Measurements from ENCODE around the gene PRR33. TPM values are rescaled to one million over a fixed set of nuclear protein-coding genes. Genes with fewer than 3 reads are reported as not detected.
A peak's percentile ranks its signal among the peaks of the same experiment; 100 is the strongest.

The PRR33 gene
- total RNA-seq, 1 experiment from 2014 or later = not detected

DNA sequence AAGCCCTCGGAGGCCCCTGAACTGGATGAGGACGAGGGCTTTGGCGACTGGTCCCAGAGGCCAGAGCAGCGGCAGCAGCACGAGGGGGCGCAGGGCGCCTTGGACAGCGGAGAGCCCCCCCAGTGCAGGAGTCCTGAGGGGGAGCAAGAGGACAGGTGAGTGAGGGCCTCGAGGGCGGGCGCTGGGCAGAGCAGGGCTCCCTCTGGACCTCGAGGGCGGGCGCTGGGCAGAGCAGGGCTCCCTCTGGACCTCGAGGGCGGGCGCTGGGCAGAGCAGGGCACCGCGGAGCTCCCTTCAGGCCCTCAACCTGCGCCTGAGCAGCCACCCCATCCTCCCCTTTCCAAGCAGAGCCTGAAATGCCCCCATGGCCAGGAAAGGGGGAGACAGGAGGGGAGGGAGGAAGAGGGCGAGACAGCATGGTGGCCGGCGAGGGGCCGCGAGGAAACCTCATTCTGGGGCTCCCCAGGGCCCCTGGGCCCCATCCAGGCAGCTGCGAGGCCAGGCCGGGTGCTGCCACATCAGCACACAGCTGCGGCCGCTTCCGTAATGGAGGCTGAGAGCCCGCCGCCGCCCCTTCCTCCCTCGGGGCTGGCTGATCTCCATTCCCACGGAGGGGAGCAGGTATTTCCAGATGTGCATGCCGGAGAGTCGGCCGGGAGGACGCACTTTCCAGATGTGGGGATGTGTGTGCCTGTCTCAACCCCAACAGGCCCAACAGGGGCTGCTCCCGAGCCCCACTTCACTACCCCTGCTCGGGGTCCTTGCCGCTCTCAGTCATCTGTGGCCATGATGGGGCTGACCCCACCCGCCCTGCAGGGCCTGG lies 10.0 kb downstream of the PRR33 start:
- Histone ChIP-seq H3K27me3 (ENCODE audit: insufficient read depth, low read length) (0 out of 2 replicates have a peak, but pooled peaks cover 4% of the 10 kb centered on the region), H4K20me1 (ENCODE audit: insufficient read depth) (no peaks in the 10 kb centered on the region), H3K4me3 (replicated peaks in 1 of 2; ENCODE audit: low read depth in 1 of 2, low read length in 2 of 2) (no peak overlapping the region), H3K4me2 (ENCODE audit: low read length) (no peak overlapping the region), H3K9me2 (ENCODE audit: insufficient read depth) (no peaks in the 10 kb centered on the region), H3K4me1 (ENCODE audit: control insufficient read depth in 1 of 2, insufficient read depth in 2 of 2, low read length in 2 of 2) (peaks cover 0 to 1% of the 10 kb centered on the region in 2 experiments; a peak in 1 of 4 replicates), H2AFZ (ENCODE audit: low read depth, low read length, poor library complexity, severe bottlenecking) (no peak overlapping the region), H3K36me3 (ENCODE audit: control insufficient read depth in 1 of 2, insufficient read depth in 2 of 2, low read length in 2 of 2) (no peaks in the 10 kb centered on the region), H3K9me3 (ENCODE audit: control insufficient read depth in 1 of 2, insufficient read depth in 1 of 2, low read depth in 1 of 2, low read length in 2 of 2) (no peaks in the 10 kb centered on the region), H3K27ac (ENCODE audit: low read depth, low read length) (no peak overlapping the region), H3K9ac (ENCODE audit: low read length) (no peak overlapping the region), H3K79me2 (ENCODE audit: insufficient read depth, low read length) (no peaks in the 10 kb centered on the region)
- intact Hi-C loops (cut with micrococcal nuclease) = loop anchor here (1.0 to 5.0 kb wide), 3 partner anchors 36 to 269 kb away; partner anchors contain the start of gene TNNT3
- CTCF ChIA-PET = interaction anchor here (0.5 to 2.5 kb wide), 26 partner anchors 15 to 1188 kb away, joined by 3 to 60 read pairs (median 5); partner anchors contain the start of genes H19, SYT8, TNNI2 and TNNT3
- no peak for TF ChIP-seq CTCF (IDR thresholded peaks at IDR 0.05 in 2 of 3, conservative IDR thresholded peaks at IDR 0.05 in 1 of 3; ENCODE audit: borderline replicate concordance in 1 of 3, insufficient read depth in 1 of 3, low read depth in 2 of 3, low read length in 2 of 3)
- no peak for TF ChIP-seq ZFX (IDR thresholded peaks at IDR 0.05)
- TF ChIP-seq CEBPB (IDR thresholded peaks at IDR 0.05; ENCODE audit: low read depth) = no peak
- TF ChIP-seq JUND (IDR thresholded peaks at IDR 0.05) = no peak
- RAD21 ChIA-PET (ENCODE audit: low non-redundant PET in 1 of 2, low total read pairs in 2 of 2, uncharacterized antibody in 2 of 2, unreplicated experiment in 2 of 2) = interaction anchor here (0.6 to 2.1 kb wide), 8 partner anchors 42 to 275 kb away, joined by 3 to 18 read pairs (median 5); no protein-coding TSS in a partner anchor
- peak; percentile 18 for ATAC-seq
- POLR2A ChIA-PET = interaction anchor here (0.6 to 1.3 kb wide), 2 partner anchors 269 to 270 kb away, joined by 3 to 5 read pairs; no protein-coding TSS in a partner anchor
- no peak for DNase-seq (ENCODE audit: low read depth, low spot score)
- no TSS peak for BruUV-seq (replicated peaks)
